Activated CD4-positive, alpha-beta T cell treated with anti-CD3 and anti-CD28 coated beads, Interleukin-2, Interleukin-6, amounts not matched to agents 100 ng/mL and 50 ng/mL, durations not matched to agents 16 hours and 8 hours (primary cell): ENCODE measurements around the gene MAPK8IP1.
"Not testable (repeated sequence)": the region's sequence is repeated elsewhere in the genome, so short reads cannot be mapped to it uniquely, and the experiment has no call there.

Experiments used
- DNase-seq: peaks from one replicate; pipeline ENCODE4 v3.0.0-alpha.2; 2020

MAPK8IP1 gene

DNA sequence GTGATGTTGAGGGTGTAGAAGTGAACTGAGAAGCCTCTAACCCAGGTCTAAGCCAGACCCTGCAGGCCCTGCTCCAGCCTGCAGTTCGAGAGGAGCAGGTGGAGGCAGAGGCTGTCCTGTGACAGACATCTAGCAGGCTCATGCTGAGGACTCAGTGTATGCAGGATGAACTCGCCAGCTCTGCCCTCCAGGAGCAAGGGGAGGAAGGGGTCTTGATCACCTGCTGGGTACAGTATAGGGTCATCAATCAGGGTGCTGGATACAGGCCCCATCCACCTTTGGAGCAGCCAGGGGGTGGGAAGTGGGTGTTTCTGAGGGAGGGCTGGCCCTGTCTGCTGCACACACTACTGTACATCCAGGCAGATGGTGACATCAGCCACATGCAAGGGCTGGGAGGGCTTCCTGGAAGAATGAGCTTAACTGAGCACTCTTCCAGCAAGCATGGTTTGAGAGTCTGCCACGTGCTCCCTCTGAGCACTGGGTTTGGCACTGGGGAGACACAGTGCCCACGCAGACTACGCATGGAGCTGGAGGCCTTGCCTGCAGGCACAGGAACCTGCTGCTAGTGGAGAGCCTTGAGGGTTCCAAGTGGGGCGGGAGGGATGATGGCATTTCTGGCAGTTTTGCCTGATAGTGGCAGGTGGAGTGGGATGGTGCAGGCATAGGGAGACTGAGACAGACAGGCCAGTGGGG lies 9.2 kb downstream of the MAPK8IP1 start:
- no peak for DNase-seq

DNA sequence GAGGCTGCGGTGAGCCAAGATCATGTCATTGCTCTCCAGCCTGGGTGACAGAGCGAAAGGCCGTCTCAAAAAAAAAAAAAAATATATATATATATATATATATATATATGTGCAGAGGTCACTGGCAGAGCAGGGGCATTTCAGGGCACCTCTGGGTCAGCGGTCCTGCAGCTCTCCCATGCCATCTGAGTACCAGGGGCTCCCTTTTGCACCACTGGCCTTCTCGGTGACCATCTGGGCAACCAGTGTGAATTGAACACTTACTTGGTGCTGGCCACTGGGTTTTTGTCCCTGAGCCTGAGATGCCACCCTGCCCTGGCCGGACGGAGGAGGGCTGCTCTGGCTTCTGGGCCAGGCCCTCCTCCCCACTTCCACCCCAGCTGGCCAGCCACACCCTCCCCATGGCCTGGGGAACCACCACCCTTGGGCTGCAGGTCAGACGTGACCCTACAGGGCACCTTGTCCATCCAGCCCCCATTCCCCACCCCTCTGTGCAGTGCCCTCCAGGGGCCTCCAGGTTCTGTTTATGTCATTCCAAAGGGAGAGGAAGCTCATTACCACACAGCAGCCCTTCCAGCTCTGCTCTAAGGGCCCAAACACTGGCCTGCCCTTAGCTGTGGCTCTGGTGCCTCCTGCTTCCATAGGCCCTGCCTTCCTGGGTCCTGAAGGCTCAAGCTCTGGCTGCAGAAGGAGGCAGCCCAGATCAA lies 10.3 kb downstream of the MAPK8IP1 start:
- DNase-seq = no peak

DNA sequence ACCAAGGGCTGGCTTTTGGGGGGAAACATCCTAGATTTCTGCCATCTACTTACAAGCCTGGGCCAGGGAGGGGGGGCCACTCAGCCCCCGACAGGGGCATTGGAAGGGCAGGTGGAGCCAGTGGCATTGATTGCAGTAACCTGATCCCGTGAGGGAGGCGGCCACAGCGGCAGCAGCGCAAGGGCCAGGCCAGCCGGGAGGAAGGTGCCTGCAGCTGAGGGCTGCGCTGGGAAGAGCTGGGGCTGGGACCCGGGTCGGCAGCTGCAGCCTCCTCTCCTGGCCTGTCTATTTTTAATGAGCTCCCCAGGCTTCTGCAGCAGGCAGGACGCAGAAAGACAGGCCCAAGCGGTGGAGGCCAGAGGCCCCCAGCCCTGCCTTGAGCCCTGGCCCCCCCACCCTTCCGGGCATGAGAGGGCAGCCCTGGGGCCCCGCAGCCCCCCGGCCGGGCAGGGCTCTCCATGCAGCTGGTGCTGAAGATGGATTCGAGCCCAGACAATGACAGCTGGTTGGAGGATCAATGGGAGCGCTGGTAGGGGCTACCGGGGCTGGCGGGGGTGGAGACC lies 11.1 kb downstream of the MAPK8IP1 start:
- DNase-seq = no peak

DNA sequence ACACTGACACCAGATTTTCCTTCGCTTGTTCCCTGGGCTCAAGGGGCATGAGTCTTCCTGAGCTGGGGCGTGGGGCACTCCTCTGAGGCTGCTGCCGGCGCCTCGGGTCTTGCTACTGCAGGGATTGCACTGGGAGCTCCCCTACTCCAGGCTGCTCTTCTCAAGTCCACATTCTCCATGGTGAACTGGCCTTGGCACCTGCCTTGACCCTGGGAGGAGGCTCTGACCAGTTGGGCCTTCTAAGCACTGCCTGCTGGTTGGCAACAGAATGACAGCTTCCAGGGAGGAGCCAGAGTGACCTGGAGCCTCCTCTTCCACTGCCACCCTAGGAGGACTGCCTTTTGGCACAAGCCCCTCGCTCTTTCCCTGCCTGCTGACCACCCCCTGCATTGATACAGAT lies 12.1 kb downstream of the MAPK8IP1 start:
- DNase-seq = no peak

DNA sequence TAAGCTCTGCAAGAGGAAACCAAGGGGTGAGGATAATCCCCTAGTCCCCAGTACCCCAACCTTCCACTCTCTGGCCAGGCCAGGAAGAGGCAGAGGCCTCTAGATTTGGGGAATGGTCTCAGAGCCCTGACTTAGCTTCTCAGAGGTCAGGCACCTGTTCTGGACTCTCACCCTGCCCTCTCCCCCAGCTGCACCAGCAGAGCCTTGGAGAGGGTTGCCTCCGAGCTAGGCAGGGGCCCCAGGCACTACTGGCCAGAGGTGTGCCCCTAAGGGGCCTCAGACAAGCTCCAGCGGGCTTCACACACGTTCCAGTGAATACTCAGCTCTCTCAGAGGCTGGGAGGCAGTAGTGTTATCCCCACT lies 13.6 kb downstream of the MAPK8IP1 start:
- no peak for DNase-seq

DNA sequence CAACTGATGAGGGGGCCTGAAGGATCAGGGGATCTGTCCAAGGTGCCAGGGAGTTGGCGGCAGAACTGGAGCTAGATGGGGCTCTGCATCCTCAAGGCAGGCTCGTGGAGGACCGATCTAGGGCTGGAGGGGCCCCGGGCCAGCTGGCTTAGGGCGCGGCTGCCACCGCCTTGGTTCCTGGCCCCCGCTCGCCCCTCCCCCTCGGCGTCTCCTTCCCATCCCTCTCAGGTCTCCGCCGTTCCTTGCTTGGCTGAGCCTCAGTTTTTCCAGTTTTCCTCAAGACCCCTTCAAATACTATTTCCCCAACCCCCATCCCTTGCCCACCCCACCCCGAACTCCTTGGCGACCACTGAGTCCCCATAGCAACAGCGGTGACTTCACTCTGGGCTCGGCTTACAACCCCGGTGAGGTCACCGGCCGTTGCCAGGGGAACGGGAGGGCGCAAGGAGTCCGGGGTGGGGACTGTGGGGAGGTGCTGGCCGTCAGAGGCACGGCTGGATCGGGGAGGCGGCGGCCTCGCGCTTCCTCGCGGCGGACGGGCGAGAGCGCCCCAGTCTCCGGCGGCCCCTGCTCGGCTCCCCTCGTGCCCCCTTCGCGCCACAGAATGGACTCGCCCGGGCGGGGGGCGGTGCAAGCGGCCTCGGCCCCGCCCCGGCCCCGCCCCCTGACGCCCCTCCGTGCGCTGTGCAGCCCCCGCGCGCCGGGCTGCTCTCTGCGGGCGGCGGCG lies 14.2 kb downstream of the MAPK8IP1 start:
- peak; percentile 68 for DNase-seq

DNA sequence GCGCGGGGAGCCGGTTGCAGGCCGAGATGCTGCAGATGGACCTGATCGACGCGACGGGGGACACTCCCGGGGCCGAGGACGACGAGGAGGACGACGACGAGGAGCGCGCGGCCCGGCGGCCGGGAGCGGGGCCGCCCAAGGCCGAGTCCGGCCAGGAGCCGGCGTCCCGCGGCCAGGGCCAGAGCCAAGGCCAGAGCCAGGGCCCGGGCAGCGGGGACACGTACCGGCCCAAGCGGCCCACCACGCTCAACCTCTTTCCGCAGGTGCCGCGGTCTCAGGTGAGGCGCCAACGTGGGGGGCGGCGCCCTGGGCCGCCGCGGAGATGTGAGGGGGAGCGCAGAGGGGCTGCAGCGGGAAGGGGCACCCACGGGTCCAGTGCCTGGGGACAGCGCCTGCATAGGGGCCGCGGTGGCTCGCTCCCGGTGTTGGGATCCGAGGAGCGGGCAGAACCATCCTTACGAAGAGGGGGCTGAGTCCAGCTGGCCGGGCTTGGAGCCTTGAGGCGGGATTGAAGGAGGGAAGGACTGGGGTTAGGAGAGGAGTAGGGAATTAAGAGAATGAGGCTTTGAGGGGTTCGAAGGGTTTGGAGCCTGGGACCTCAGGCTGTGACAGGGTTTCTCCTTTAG lies 14.8 kb downstream of the MAPK8IP1 start:
- not testable (repeated sequence) for DNase-seq

DNA sequence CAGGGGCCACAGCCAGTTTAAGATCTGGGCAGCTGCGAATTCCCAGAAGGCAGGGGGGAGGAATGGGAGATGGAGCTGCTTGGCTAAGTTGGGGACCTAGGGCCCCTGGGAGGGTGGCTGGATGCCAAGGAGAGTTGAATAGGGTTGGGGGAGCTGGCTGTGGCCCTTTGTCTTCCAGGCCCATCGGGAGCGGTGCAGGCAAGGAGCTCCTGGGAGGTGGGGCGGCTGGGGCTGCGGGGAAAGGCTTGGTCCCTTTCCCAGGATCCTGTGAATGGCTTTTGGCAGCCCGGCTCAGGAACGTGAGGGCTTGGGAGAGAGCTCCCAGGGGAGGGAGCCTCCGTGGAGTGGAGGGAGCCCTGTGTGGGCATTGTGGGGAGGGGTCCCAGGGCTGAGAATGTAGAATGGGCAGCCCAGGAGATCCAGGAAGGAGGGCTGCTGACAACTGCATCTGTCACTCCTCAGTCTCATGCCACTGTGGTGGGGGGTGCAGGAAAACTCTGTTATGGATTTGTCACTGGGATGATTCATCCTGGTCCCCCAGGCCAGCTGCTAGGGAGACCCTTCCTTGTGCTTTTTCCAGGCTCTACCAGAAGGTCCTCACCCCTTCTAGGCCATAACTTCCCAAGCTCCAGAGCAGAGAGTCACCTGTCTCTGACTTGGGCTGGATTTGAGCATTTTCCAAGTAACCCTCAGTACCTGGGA lies 15.6 kb downstream of the MAPK8IP1 start:
- no peak for DNase-seq

DNA sequence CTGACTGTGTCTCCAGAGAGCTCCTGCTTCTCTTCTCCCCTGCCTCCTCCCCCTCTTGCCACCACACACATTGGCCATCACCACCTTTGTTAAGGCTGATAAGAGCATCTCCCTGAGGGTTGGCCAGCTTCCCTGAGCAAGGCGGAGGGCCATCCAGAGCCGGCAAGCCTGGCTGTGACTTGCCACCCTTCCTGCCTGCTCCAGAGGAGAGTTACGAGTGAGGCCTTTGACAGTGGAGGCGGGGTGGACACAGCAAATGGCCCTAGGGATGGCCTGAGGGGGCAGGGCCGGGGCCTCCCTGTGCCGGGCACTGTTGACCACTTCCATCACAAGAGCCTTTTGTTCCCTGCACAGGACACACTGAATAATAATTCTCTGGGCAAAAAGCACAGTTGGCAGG lies 16.2 kb downstream of the MAPK8IP1 start:
- DNase-seq = no peak

DNA sequence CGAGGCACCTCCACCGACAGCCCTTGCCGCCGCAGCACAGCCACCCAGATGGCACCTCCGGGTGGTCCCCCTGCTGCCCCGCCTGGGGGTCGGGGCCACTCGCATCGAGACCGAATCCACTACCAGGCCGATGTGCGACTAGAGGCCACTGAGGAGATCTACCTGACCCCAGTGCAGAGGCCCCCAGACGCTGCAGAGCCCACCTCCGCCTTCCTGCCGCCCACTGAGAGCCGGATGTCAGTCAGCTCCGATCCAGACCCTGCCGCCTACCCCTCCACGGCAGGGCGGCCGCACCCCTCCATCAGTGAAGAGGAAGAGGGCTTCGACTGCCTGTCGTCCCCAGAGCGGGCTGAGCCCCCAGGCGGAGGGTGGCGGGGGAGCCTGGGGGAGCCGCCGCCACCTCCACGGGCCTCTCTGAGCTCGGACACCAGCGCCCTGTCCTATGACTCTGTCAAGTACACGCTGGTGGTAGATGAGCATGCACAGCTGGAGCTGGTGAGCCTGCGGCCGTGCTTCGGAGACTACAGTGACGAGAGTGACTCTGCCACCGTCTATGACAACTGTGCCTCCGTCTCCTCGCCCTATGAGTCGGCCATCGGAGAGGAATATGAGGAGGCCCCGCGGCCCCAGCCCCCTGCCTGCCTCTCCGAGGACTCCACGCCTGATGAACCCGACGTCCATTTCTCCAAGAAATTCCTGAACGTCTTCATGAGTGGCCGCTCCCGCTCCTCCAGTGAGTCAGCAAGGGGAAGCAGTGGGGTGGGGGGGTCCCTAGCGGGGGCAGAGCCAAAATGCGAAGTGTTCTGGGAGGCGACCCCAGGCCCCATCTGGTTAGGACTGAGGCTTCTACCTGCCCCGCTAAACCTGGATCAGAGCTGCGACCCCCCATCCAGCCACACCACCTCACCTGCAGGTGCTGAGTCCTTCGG lies 17.3 kb downstream of the MAPK8IP1 start:
- DNase-seq = no peak

DNA sequence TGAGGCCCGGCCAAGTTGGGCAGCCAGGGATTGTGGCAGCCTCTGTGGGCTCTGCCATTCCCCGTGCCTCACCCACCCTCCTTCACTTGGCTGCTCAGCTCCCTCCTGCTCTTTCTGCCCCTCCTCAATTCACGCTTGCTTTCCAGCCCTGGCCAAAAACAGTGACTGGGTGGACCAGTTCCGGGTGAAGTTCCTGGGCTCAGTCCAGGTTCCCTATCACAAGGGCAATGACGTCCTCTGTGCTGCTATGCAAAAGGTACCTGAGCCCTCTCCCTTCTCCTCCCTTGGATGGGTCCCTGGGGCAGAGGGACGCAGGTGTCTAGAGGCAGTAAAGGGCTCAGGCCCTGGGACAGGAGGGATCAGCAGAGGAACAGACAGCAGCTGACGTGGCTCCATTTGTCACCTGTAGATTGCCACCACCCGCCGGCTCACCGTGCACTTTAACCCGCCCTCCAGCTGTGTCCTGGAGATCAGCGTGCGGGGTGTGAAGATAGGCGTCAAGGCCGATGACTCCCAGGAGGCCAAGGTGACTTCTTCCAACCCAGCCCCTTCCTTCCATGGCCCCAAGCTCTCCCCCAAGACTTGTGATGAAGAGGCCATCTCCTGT lies 19.0 kb downstream of the MAPK8IP1 start:
- no peak for DNase-seq

DNA sequence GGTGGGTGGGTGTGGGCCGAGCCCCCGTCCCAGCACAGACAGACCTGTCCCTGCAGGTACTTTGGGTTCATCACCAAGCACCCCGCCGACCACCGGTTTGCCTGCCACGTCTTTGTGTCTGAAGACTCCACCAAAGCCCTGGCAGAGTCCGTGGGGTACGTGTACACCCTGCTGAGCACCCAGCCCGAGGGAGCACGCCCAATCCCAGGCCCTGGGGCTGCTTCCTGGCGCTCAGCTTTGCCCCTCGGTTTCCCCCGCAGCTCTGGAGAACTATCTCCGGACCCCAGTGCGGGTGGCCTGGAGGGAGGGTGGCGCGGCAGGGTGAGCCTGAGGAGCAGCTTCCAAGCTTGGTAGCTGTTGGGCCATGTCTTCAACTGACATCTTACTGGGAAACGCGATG lies 19.6 kb downstream of the MAPK8IP1 start:
- no peak for DNase-seq

DNA sequence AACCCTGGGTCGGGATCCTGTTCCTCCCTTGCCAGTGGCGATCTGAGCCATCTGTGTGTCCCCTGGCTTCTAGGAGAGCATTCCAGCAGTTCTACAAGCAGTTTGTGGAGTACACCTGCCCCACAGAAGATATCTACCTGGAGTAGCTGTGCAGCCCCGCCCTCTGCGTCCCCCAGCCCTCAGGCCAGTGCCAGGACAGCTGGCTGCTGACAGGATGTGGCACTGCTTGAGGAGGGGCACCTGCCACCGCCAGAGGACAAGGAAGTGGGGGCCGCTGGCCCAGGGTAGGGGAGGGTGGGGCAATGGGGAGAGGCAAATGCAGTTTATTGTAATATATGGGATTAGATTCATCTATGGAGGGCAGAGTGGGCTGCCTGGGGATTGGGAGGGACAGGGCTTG lies 20.1 kb downstream of the MAPK8IP1 start:
- not testable (repeated sequence) for DNase-seq

DNA sequence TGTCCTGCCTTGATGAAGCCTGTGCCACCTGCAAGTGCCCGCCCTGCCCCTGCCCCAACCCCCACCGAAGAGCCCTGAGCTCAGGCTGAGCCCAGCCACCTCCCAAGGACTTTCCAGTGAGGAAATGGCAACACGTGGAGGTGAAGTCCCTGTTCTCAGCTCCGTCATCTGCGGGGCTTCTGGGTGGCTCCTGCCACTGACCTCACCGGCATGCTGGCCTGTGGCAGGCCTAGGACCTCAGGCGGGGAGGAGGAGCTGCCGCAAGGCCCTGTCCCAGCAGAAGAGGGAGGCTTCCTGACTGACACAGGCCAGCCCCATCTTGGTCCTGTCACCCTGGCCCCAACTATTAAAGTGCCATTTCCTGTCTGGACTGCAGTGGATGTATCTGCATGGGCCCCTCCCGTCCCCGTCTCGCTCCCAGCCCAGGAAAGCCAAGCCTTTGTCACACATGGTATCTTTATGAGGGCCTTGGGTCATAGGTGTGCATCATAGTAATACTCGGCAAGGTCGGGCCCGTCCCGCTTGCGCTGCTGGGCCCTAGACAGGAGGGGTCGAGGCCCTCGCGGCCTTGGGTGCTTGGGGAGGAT lies 20.7 kb downstream of the MAPK8IP1 start:
- no peak for DNase-seq

DNA sequence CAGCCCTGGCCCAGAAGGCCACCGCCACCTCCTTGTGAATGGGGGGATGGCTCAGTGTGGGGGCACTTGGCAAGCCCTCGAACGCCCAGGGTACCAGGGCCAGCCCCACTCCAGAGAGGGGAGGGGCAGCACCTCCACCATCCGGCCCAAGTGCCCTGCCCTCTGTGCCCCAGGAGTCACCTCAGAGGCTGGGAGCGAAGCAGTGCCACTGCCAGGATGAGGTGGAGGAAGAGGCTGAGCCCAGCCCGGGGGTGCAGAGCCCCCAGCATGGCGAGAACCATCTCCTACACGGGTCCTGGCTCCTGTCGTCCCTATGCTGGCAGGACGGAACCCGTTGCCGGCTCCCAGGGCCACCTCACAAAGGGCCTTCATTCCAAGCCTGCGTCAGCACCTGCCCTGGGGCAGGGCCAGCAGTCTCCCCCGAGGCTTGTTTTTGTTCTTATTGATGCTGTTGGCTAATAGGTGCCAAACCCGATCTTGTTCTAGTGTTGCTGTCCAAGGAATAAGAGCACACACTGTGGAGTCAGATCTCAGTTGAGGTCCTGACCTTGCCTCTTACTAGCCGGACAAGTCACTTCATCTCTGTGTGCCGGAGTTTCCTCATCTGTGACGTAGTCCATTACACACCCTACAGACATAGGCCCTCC lies 21.6 kb downstream of the MAPK8IP1 start, which contains the start of gene FREY1:
TSS of gene FREY1 (minus strand) at position 307 of the 647 bp plus-strand sequence. CDS start at position 281, 26 bp downstream.
- no peak for DNase-seq

DNA sequence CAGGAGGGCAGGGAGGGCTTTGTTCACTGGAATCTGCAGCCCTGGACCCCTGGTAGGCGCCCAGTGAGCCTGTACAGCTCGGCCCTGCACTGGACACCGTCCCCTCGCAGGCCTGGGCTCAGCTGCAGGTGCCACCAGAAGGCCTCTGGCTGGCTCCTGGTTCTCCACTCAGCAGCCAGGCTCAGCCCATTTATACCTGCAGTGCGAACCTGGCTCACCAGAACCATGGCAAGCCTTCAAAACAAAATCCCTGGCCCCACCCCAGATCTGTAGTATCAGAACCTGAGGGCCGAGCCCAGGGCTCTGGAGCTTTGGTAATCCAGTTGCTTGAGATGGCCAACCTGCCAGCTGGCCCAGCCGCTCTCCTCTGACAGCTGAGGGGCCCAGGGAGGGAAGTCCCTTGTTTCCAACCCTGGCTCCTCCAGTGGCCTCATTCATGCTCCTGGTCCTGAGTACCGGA lies 22.5 kb downstream of the MAPK8IP1 start:
- DNase-seq = no peak

DNA sequence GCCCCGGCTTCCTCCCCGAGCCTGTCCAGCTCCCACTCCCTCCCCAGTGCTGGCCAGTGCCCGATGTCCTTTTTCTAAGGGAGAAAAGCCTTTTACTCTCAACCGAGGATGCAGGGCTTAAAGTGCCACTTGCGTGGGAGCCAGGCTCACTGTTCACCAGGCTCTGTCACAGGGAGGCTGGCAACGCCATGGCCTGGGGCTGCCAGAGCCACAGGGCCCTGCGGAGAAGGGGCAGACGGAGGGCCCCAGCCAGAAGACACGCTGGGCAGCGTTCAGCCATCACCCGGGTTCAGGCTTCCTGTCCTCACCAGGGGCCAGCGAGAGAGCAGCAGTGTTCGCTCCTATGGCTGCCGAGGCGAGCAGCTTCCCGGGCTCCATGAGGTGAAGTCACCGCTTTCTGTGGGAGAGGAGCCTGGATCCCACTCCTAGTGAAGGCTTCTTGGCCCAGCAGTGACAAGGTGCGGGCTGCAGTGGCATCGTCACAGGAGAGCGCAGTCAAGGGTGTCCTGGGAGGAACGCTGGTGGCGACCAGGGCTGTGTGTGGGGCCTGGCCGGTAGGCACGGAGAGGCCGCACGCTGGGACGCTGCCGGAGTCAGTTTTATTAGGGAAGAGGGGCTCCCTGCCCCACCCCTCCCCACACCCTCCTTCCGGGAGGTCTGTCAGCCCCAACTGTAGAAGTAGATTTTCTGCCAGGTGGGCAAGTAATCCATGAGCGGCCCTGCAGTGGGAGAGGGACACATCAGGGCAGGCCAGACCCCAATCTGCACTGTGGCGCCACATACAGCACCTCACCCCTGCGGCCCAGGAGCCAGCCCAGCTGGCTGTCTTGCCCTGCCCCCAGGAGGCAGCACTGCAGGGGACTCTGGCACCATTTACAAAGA lies 24.4 kb downstream of the MAPK8IP1 start:
- no peak for DNase-seq

DNA sequence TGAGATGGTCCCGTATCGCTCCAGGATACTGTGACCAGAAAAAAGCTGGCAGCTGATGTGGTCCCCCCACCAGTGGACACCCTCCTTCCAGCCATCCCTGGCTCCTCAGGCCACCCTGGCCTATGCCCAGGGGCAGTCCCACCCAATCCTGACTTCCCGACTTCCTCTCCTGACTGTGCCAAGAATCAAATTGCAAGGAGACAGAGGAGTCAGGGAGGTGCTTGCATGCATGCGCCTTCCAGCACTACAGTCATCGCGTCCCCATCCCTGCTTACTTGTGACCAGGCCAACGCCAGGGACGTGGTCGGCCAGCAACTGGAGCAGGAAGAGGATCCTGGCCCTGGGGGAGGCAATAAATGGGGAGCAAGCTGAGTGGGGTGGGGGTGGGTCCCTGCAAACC lies 25.2 kb downstream of the MAPK8IP1 start:
- no peak for DNase-seq

DNA sequence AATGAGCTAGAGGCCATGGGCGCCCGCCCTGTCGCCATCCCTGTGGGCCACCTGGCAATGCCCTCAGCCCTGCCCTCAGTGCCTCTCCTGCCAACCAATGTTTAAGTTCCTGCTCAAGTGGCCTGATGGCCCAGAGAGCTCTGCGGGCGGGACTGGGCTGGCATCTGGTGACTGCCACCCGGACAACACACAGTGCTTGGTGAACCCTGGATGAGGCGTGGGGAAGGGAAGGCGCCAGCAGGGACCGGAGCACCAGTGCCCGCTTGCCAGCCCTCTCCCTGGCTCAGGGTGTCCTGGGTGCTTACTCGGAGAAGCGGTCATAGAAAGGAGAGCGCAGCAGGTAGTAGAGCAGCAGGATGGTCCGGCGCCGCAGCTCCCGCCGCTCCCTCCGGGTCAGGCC lies 28.1 kb downstream of the MAPK8IP1 start:
- no peak for DNase-seq
